Measurements from ENCODE around the gene TOX3.
A peak's percentile ranks its signal among the peaks of the same experiment; 100 is the strongest.

Gene TOX3

DNA sequence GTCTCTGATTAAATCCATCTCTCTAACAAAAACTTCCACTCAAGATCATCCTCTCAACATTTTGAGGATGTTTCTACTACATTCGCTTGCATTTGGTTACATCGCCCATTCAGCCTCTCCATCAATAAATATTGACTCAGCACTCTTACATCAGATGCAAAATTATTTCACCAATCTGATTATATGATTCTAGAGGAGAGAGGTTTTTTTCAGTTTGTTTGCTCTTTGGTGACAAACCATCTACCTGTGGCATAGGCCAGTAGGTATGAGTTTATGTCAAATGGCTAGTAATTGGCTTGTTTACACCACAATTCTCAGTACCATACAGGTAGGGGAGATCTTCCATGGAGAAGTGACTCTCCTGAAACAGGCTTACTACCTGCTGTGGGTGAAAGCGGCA is 52.3 kb downstream of the TOX3 start:
- CTCF ChIA-PET: no interaction called here
- H3K36me3 ChIP-seq (ENCODE audit: control insufficient read depth in 2 of 2, insufficient read depth in 1 of 2, low read length in 2 of 2): no peaks in the 10 kb centered on the region
- no peak overlapping the region for H3K27ac ChIP-seq (ENCODE audit: extremely low read depth, low read depth, low read length)
- POLR2A ChIA-PET: no interaction called here
- no peaks in the 10 kb centered on the region for H3K9me3 ChIP-seq (ENCODE audit: control insufficient read depth, insufficient read depth, low read depth, low read length)
- no peak for TF ChIP-seq ZNF433 (tag by site-specific recombination; IDR thresholded peaks at IDR 0.05; ENCODE audit: low read depth)
- TF ChIP-seq ZNF16 (tag by site-specific recombination; IDR thresholded peaks at IDR 0.05; ENCODE audit: low read depth): no peak
- TF ChIP-seq ZNF571 (tag by site-specific recombination; IDR thresholded peaks at IDR 0.05): no peak
- no peak for TF ChIP-seq ZNF354C (tag by site-specific recombination; IDR thresholded peaks at IDR 0.05; ENCODE audit: borderline replicate concordance, low read depth)
- no peak for TF ChIP-seq ZNF394 (tag by site-specific recombination; IDR thresholded peaks at IDR 0.05; ENCODE audit: borderline replicate concordance)
- no peak for TF ChIP-seq ZBTB1 (tag by site-specific recombination; IDR thresholded peaks at IDR 0.05)
- peak; percentile 82 for TF ChIP-seq SCRT2 (tag by site-specific recombination; IDR thresholded peaks at IDR 0.05)
- no peak for TF ChIP-seq ZNF654 (tag by site-specific recombination; IDR thresholded peaks at IDR 0.05; ENCODE audit: low read depth)
- no peak for TF ChIP-seq ZNF521 (tag by site-specific recombination; IDR thresholded peaks at IDR 0.05)
- 0 out of 2 replicates have a peak, but pooled peaks have one; percentile 43 for TF ChIP-seq ZEB2 (tag by site-specific recombination; IDR thresholded peaks at IDR 0.05)
- TF ChIP-seq ZBTB21 (tag by site-specific recombination; IDR thresholded peaks at IDR 0.05): no peak
- H3K4me1 ChIP-seq (ENCODE audit: control insufficient read depth, insufficient read depth, low read length): peaks cover 18% of the 10 kb centered on the region
- no peak overlapping the region for H3K4me3 ChIP-seq (ENCODE audit: low read depth, low read length)

DNA sequence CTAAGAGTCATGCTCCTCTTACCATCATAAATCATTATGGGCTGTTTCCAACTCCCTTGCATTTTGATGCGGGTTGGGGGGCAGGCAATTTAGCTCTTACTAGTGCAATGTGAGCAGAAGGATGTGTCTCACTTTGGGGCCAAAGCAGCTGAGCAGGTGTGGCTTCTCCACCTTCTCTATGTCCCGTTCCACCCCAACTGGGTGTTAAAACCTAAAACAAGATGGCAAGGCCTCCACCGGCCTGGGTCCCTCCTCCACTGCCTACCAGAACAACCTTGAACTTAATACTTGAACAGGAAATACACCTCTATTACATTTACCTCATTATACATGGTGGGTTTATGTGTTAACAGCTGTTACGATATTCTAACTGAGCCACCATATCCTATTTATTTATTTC is 52.8 kb downstream of the TOX3 start:
- Histone ChIP-seq H3K36me3 (ENCODE audit: control insufficient read depth in 2 of 2, insufficient read depth in 1 of 2, low read length in 2 of 2) (no peaks in the 10 kb centered on the region), H3K4me1 (ENCODE audit: control insufficient read depth, insufficient read depth, low read length) (peaks cover 18% of the 10 kb centered on the region), H3K4me3 (ENCODE audit: low read depth, low read length) (no peak overlapping the region), H3K9me3 (ENCODE audit: control insufficient read depth, insufficient read depth, low read depth, low read length) (no peaks in the 10 kb centered on the region), H3K27ac (ENCODE audit: extremely low read depth, low read depth, low read length) (no peak overlapping the region)
- ChIA-PET CTCF (no interaction called here), POLR2A (no interaction called here)
- TF ChIP-seq ZNF664 (tag by site-specific recombination; IDR thresholded peaks at IDR 0.05) (0 out of 2 replicates have a peak, but pooled peaks have one; percentile 24), BCL11A (tag by site-specific recombination; IDR thresholded peaks at IDR 0.05; ENCODE audit: low read depth) (no peak)

DNA sequence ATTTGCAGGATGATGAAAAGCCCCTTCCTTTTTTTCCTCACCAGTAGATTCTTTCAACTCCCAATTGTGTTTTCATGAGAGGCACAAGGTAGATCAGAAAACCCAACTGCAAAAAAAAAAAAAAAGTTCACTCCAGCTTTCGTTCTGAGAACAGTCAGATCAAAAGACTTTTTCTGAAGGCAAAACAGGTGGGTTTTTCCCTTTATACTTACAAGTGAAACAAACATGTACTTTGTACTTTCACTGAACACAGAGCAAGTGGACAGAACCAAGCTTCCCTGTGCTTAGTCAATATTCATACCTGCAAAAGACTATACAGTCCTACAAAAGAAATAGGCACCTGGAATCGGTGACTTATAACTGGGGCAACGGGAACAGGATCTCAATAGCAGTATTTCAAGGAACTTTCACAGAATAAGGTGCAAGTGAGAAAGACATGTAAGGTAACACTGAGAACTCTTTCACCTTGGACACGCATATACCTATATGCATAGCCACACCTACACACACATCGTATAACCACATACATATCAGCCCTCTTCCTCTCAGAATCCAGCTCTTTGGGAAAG is 54.1 kb downstream of the TOX3 start:
- Histone ChIP-seq H3K4me1 (ENCODE audit: control insufficient read depth, insufficient read depth, low read length) (peaks cover 12% of the 10 kb centered on the region), H3K36me3 (ENCODE audit: control insufficient read depth in 2 of 2, insufficient read depth in 1 of 2, low read length in 2 of 2) (no peaks in the 10 kb centered on the region), H3K27ac (ENCODE audit: extremely low read depth, low read depth, low read length) (no peak overlapping the region), H3K9me3 (ENCODE audit: control insufficient read depth, insufficient read depth, low read depth, low read length) (no peaks in the 10 kb centered on the region), H3K4me3 (ENCODE audit: low read depth, low read length) (no peak overlapping the region)
- TF ChIP-seq, protein P1, sequence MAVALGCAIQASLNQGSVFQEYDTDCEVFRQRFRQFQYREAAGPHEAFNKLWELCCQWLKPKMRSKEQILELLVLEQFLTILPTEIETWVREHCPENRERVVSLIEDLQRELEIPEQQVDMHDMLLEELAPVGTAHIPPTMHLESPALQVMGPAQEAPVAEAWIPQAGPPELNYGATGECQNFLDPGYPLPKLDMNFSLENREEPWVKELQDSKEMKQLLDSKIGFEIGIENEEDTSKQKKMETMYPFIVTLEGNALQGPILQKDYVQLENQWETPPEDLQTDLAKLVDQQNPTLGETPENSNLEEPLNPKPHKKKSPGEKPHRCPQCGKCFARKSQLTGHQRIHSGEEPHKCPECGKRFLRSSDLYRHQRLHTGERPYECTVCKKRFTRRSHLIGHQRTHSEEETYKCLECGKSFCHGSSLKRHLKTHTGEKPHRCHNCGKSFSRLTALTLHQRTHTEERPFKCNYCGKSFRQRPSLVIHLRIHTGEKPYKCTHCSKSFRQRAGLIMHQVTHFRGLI (tag by site-specific recombination; IDR thresholded peaks at IDR 0.05): no peak
- TF ChIP-seq, protein P2, sequence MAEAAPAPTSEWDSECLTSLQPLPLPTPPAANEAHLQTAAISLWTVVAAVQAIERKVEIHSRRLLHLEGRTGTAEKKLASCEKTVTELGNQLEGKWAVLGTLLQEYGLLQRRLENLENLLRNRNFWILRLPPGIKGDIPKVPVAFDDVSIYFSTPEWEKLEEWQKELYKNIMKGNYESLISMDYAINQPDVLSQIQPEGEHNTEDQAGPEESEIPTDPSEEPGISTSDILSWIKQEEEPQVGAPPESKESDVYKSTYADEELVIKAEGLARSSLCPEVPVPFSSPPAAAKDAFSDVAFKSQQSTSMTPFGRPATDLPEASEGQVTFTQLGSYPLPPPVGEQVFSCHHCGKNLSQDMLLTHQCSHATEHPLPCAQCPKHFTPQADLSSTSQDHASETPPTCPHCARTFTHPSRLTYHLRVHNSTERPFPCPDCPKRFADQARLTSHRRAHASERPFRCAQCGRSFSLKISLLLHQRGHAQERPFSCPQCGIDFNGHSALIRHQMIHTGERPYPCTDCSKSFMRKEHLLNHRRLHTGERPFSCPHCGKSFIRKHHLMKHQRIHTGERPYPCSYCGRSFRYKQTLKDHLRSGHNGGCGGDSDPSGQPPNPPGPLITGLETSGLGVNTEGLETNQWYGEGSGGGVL (tag by site-specific recombination; IDR thresholded peaks at IDR 0.05): no peak
- TF ChIP-seq, protein P3, sequence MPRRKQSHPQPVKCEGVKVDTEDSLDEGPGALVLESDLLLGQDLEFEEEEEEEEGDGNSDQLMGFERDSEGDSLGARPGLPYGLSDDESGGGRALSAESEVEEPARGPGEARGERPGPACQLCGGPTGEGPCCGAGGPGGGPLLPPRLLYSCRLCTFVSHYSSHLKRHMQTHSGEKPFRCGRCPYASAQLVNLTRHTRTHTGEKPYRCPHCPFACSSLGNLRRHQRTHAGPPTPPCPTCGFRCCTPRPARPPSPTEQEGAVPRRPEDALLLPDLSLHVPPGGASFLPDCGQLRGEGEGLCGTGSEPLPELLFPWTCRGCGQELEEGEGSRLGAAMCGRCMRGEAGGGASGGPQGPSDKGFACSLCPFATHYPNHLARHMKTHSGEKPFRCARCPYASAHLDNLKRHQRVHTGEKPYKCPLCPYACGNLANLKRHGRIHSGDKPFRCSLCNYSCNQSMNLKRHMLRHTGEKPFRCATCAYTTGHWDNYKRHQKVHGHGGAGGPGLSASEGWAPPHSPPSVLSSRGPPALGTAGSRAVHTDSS (tag by site-specific recombination; IDR thresholded peaks at IDR 0.05): no peak
- peak; percentile 69 for TF ChIP-seq PRDM1 (tag by site-specific recombination; IDR thresholded peaks at IDR 0.05)
- CTCF ChIA-PET: interaction anchor here (0.6 kb wide), 1 partner anchor 1791 kb away, joined by 3 read pairs; no protein-coding TSS in a partner anchor
- POLR2A ChIA-PET: no interaction called here

Measured in HEK293 (cell line).